ENCODE measurements around the gene DNAI7. TPM values are rescaled to one million over a fixed set of nuclear protein-coding genes. Genes with fewer than 3 reads are reported as not detected.

Gene DNAI7
- total RNA-seq, 1 experiment from 2014 or later: 0.10 TPM

GRCh38 chr12:25083211-25083610 is 111.7 kb downstream of the DNAI7 start:
- DNase-seq (ENCODE audit: low read depth, low spot score) (no peak), ATAC-seq (no peak)
- BruUV-seq (replicated peaks): no TSS peak
- no peaks in the 10 kb centered on the region for H3K9me3 ChIP-seq (ENCODE audit: control insufficient read depth, insufficient read depth, low read depth, low read length)
- intact Hi-C loops (cut with micrococcal nuclease; ENCODE audit: unreplicated experiment): no loop called here
- H3K27ac ChIP-seq (ENCODE audit: low read length): no peak overlapping the region
- H3K4me3 ChIP-seq (ENCODE audit: low read depth in 2 of 2, low read length in 2 of 2): no peak overlapping the region
- POLR2A ChIA-PET: no interaction called here
- H3K36me3 ChIP-seq (ENCODE audit: control insufficient read depth, insufficient read depth, low read length): no peaks in the 10 kb centered on the region
- TF ChIP-seq REST (IDR thresholded peaks at IDR 0.05; ENCODE audit: insufficient read depth in 1 of 2, low read depth in 2 of 2, low read length in 1 of 2) (no peak), SIN3A (IDR thresholded peaks at IDR 0.05; ENCODE audit: borderline replicate concordance, insufficient read depth, low read depth, low read length) (no peak), CTCF (IDR thresholded peaks at IDR 0.05) (no peak), POLR2AphosphoS5 (IDR thresholded peaks at IDR 0.05; ENCODE audit: low read depth, low read length) (no peak), TCF7L2 (IDR thresholded peaks at IDR 0.05; ENCODE audit: low read depth, low read length) (no peak)
- in situ Hi-C loops (cut with HindIII; ENCODE audit: low pct_unique_long_range_greater_than_20kb, low sequenced_read_pairs): no loop called here
- no peaks in the 10 kb centered on the region for H3K27me3 ChIP-seq (ENCODE audit: control insufficient read depth, insufficient read depth, low read length)
- CTCF ChIA-PET: no interaction called here
- H3K4me1 ChIP-seq (ENCODE audit: control insufficient read depth, insufficient read depth, low read length): no peaks in the 10 kb centered on the region

- ATAC-seq (no peak), DNase-seq (ENCODE audit: low read depth, low spot score) (no peak)
- ChIA-PET POLR2A (no interaction called here), CTCF (no interaction called here)
- H3K27me3 ChIP-seq (ENCODE audit: control insufficient read depth, insufficient read depth, low read length): no peaks in the 10 kb centered on the region
- no peaks in the 10 kb centered on the region for H3K4me1 ChIP-seq (ENCODE audit: control insufficient read depth, insufficient read depth, low read length)
- no peak overlapping the region for H3K27ac ChIP-seq (ENCODE audit: low read length)
- no peaks in the 10 kb centered on the region for H3K36me3 ChIP-seq (ENCODE audit: control insufficient read depth, insufficient read depth, low read length)
- in situ Hi-C loops (cut with HindIII; ENCODE audit: low pct_unique_long_range_greater_than_20kb, low sequenced_read_pairs): no loop called here
- BruUV-seq (replicated peaks): no TSS peak
- no peaks in the 10 kb centered on the region for H3K9me3 ChIP-seq (ENCODE audit: control insufficient read depth, insufficient read depth, low read depth, low read length)
- intact Hi-C loops (cut with micrococcal nuclease; ENCODE audit: unreplicated experiment): no loop called here
- no peak for TF ChIP-seq SIN3A (IDR thresholded peaks at IDR 0.05; ENCODE audit: borderline replicate concordance, insufficient read depth, low read depth, low read length)
- TF ChIP-seq REST (IDR thresholded peaks at IDR 0.05; ENCODE audit: insufficient read depth in 1 of 2, low read depth in 2 of 2, low read length in 1 of 2): no peak
- no peak for TF ChIP-seq POLR2AphosphoS5 (IDR thresholded peaks at IDR 0.05; ENCODE audit: low read depth, low read length)
- no peak for TF ChIP-seq CTCF (IDR thresholded peaks at IDR 0.05)
- no peak for TF ChIP-seq TCF7L2 (IDR thresholded peaks at IDR 0.05; ENCODE audit: low read depth, low read length)
- no peak overlapping the region for H3K4me3 ChIP-seq (ENCODE audit: low read depth in 2 of 2, low read length in 2 of 2)
These were observed 112.3 kb downstream of the DNAI7 start for GRCh38 chr12:25082628-25083027.
